ENCODE data around the gene IL13RA1. TPM values are rescaled to one million over a fixed set of nuclear protein-coding genes. Genes with fewer than 3 reads are reported as not detected.
A peak's percentile ranks its signal among the peaks of the same experiment; 100 is the strongest.

Gene IL13RA1
- polyA plus RNA-seq (2013, experiment 1 of 2) = 61.7 TPM
- polyA plus RNA-seq (2013, experiment 2 of 2) = 63.3 TPM

GRCh38 chrX:118726887-118727685, at the start of gene IL13RA1:
Gene IL13RA1 (plus strand): TSS chrX:118727606. CDS start chrX:118727639, 33 bp downstream.
- H2BK5ac ChIP-seq (ENCODE audit: low read depth, low read length, poor library complexity, severe bottlenecking) = peak within 1 kb of the TSS; percentile 84
- peak within 1 kb of the TSS; percentile 16 to 81 for H3K4ac ChIP-seq (ENCODE audit: low read depth in 1 of 2, low read length in 2 of 2)
- peak within 1 kb of the TSS; percentile 83 to 88 for H3K18ac ChIP-seq (ENCODE audit: low read depth in 1 of 2, low read length in 2 of 2)
- H3K36me3 ChIP-seq (ENCODE audit: control insufficient read depth in 1 of 2, insufficient read depth in 2 of 2, low read depth in 1 of 2, low read length in 2 of 2) = no peaks in the 10 kb centered on the region
- peak within 1 kb of the TSS; percentile 80 for H2BK15ac ChIP-seq (ENCODE audit: low read depth, poor library complexity, severe bottlenecking)
- H3K23ac ChIP-seq (ENCODE audit: low read length in 2 of 2) = no peak within 1 kb of the TSS
- H2AK5ac ChIP-seq (ENCODE audit: low read length, severe bottlenecking) = no peak within 1 kb of the TSS
- peak within 1 kb of the TSS in 1 of 2 experiments; percentile 83 for H2BK12ac ChIP-seq (ENCODE audit: low read length in 2 of 2)
- H3K14ac ChIP-seq (ENCODE audit: low read length in 2 of 2) = no peak within 1 kb of the TSS
- H3K9ac ChIP-seq (ENCODE audit: low read length) = peak within 1 kb of the TSS; percentile 85
- peak within 1 kb of the TSS; percentile 68 for H4K91ac ChIP-seq (ENCODE audit: low read length)
- H3K27ac ChIP-seq (ENCODE audit: low read length, poor library complexity, severe bottlenecking) = peak within 1 kb of the TSS; percentile 83
- 5% methylated on average over 20 of the region's 56 CpGs for WGBS
- H3K4me3 ChIP-seq (ENCODE audit: insufficient read depth in 1 of 2, low read depth in 1 of 2, low read length in 2 of 2) = peak within 1 kb of the TSS; percentile 69 to 83
- peak within 1 kb of the TSS; percentile 79 for H2BK120ac ChIP-seq (ENCODE audit: low read depth, low read length)
- H3K79me1 ChIP-seq (replicated peaks; ENCODE audit: low read length, poor library complexity, severe bottlenecking) = no peaks in the 10 kb centered on the region
- H4K8ac ChIP-seq (ENCODE audit: low read length) = peak within 1 kb of the TSS; percentile 23
- H3K9me3 ChIP-seq (ENCODE audit: control insufficient read depth, low read length) = no peaks in the 10 kb centered on the region
- no peaks in the 10 kb centered on the region for H3K27me3 ChIP-seq (ENCODE audit: control insufficient read depth in 1 of 2, insufficient read depth in 1 of 2, low read length in 2 of 2)
- peaks cover 8% of the 10 kb centered on the region for H3K4me1 ChIP-seq (ENCODE audit: control insufficient read depth, insufficient read depth, low read depth, low read length)
- no peak within 1 kb of the TSS for H2AFZ ChIP-seq (ENCODE audit: low read depth, low read length)
- H3K4me2 ChIP-seq (ENCODE audit: low read length, poor library complexity, severe bottlenecking) = peak within 1 kb of the TSS; percentile 65
- DNase-seq = peak; percentile 83

GRCh38 chrX:118679290-118679689, 48.1 kb upstream of the IL13RA1 start:
- Histone ChIP-seq H3K27me3 (ENCODE audit: control insufficient read depth in 1 of 2, insufficient read depth in 1 of 2, low read length in 2 of 2) (peaks cover 0 to 4% of the 10 kb centered on the region in 2 experiments), H2AK5ac (ENCODE audit: low read length, severe bottlenecking) (no peak overlapping the region), H2BK15ac (ENCODE audit: low read depth, poor library complexity, severe bottlenecking) (no peak overlapping the region), H3K27ac (ENCODE audit: low read length, poor library complexity, severe bottlenecking) (no peak overlapping the region), H3K9ac (ENCODE audit: low read length) (no peak overlapping the region), H2BK5ac (ENCODE audit: low read depth, low read length, poor library complexity, severe bottlenecking) (no peak overlapping the region), H3K4ac (ENCODE audit: low read depth in 1 of 2, low read length in 2 of 2) (no peak overlapping the region), H2BK120ac (ENCODE audit: low read depth, low read length) (no peak overlapping the region), H3K4me2 (ENCODE audit: low read length, poor library complexity, severe bottlenecking) (no peak overlapping the region), H2AFZ (ENCODE audit: low read depth, low read length) (no peak overlapping the region), H3K14ac (ENCODE audit: low read length in 2 of 2) (no peak overlapping the region), H3K18ac (ENCODE audit: low read depth in 1 of 2, low read length in 2 of 2) (no peak overlapping the region), H3K23ac (ENCODE audit: low read length in 2 of 2) (no peak overlapping the region), H2BK12ac (ENCODE audit: low read length in 2 of 2) (no peak overlapping the region), H4K8ac (ENCODE audit: low read length) (no peak overlapping the region), H3K36me3 (ENCODE audit: control insufficient read depth in 1 of 2, insufficient read depth in 2 of 2, low read depth in 1 of 2, low read length in 2 of 2) (peaks cover 0 to 59% of the 10 kb centered on the region in 2 experiments), H4K91ac (ENCODE audit: low read length) (no peak overlapping the region), H3K79me1 (replicated peaks; ENCODE audit: low read length, poor library complexity, severe bottlenecking) (no peaks in the 10 kb centered on the region), H3K9me3 (ENCODE audit: control insufficient read depth, low read length) (no peaks in the 10 kb centered on the region), H3K4me1 (ENCODE audit: control insufficient read depth, insufficient read depth, low read depth, low read length) (no peaks in the 10 kb centered on the region), H3K4me3 (ENCODE audit: insufficient read depth in 1 of 2, low read depth in 1 of 2, low read length in 2 of 2) (no peak overlapping the region)
- no peak for DNase-seq
- no CpG with 5 or more reads among the region's 1 CpG for WGBS

GRCh38 chrX:118682258-118683014, 45.0 kb upstream of the IL13RA1 start:
- no peak overlapping the region for H3K4me3 ChIP-seq (ENCODE audit: insufficient read depth in 1 of 2, low read depth in 1 of 2, low read length in 2 of 2)

GRCh38 chrX:118685393-118685792, 42.0 kb upstream of the IL13RA1 start:
- H3K9me3 ChIP-seq (ENCODE audit: control insufficient read depth, low read length) = no peaks in the 10 kb centered on the region
- 97% methylated on average over 2 of the region's 3 CpGs for WGBS
- no peak for DNase-seq
- no peak overlapping the region for H4K91ac ChIP-seq (ENCODE audit: low read length)
- no peak overlapping the region for H3K18ac ChIP-seq (ENCODE audit: low read depth in 1 of 2, low read length in 2 of 2)
- no peak overlapping the region for H2BK12ac ChIP-seq (ENCODE audit: low read length in 2 of 2)
- no peak overlapping the region for H3K4me3 ChIP-seq (ENCODE audit: insufficient read depth in 1 of 2, low read depth in 1 of 2, low read length in 2 of 2)
- no peak overlapping the region for H3K4ac ChIP-seq (ENCODE audit: low read depth in 1 of 2, low read length in 2 of 2)
- peaks cover 0 to 4% of the 10 kb centered on the region in 2 experiments for H3K27me3 ChIP-seq (ENCODE audit: control insufficient read depth in 1 of 2, insufficient read depth in 1 of 2, low read length in 2 of 2)
- no peak overlapping the region for H2BK15ac ChIP-seq (ENCODE audit: low read depth, poor library complexity, severe bottlenecking)
- peaks cover 0 to 33% of the 10 kb centered on the region in 2 experiments for H3K36me3 ChIP-seq (ENCODE audit: control insufficient read depth in 1 of 2, insufficient read depth in 2 of 2, low read depth in 1 of 2, low read length in 2 of 2)
- no peak overlapping the region for H2BK120ac ChIP-seq (ENCODE audit: low read depth, low read length)
- no peak overlapping the region for H4K8ac ChIP-seq (ENCODE audit: low read length)
- H2BK5ac ChIP-seq (ENCODE audit: low read depth, low read length, poor library complexity, severe bottlenecking) = no peak overlapping the region
- no peaks in the 10 kb centered on the region for H3K79me1 ChIP-seq (replicated peaks; ENCODE audit: low read length, poor library complexity, severe bottlenecking)
- H3K27ac ChIP-seq (ENCODE audit: low read length, poor library complexity, severe bottlenecking) = no peak overlapping the region
- H2AK5ac ChIP-seq (ENCODE audit: low read length, severe bottlenecking) = no peak overlapping the region
- H3K4me1 ChIP-seq (ENCODE audit: control insufficient read depth, insufficient read depth, low read depth, low read length) = no peaks in the 10 kb centered on the region
- no peak overlapping the region for H2AFZ ChIP-seq (ENCODE audit: low read depth, low read length)
- no peak overlapping the region for H3K23ac ChIP-seq (ENCODE audit: low read length in 2 of 2)
- H3K4me2 ChIP-seq (ENCODE audit: low read length, poor library complexity, severe bottlenecking) = no peak overlapping the region
- H3K9ac ChIP-seq (ENCODE audit: low read length) = no peak overlapping the region
- H3K14ac ChIP-seq (ENCODE audit: low read length in 2 of 2) = no peak overlapping the region

More at GRCh38 chrX:118682258-118683014, 45.0 kb upstream of the IL13RA1 start:
- no peak overlapping the region for H2AFZ ChIP-seq (ENCODE audit: low read depth, low read length)
- no peak overlapping the region for H3K4ac ChIP-seq (ENCODE audit: low read depth in 1 of 2, low read length in 2 of 2)
- no peak overlapping the region for H4K8ac ChIP-seq (ENCODE audit: low read length)
- no peak overlapping the region for H2BK120ac ChIP-seq (ENCODE audit: low read depth, low read length)
- 83% methylated on average over 1 of the region's 2 CpGs for WGBS
- H2AK5ac ChIP-seq (ENCODE audit: low read length, severe bottlenecking) = no peak overlapping the region
- H3K4me2 ChIP-seq (ENCODE audit: low read length, poor library complexity, severe bottlenecking) = no peak overlapping the region
- H3K14ac ChIP-seq (ENCODE audit: low read length in 2 of 2) = no peak overlapping the region
- no peaks in the 10 kb centered on the region for H3K4me1 ChIP-seq (ENCODE audit: control insufficient read depth, insufficient read depth, low read depth, low read length)
- DNase-seq = no peak
- H3K27me3 ChIP-seq (ENCODE audit: control insufficient read depth in 1 of 2, insufficient read depth in 1 of 2, low read length in 2 of 2) = peaks cover 0 to 4% of the 10 kb centered on the region in 2 experiments
- H2BK15ac ChIP-seq (ENCODE audit: low read depth, poor library complexity, severe bottlenecking) = no peak overlapping the region
- H3K18ac ChIP-seq (ENCODE audit: low read depth in 1 of 2, low read length in 2 of 2) = no peak overlapping the region
- H2BK12ac ChIP-seq (ENCODE audit: low read length in 2 of 2) = no peak overlapping the region
- no peak overlapping the region for H4K91ac ChIP-seq (ENCODE audit: low read length)
- no peak overlapping the region for H3K9ac ChIP-seq (ENCODE audit: low read length)
- H3K27ac ChIP-seq (ENCODE audit: low read length, poor library complexity, severe bottlenecking) = no peak overlapping the region
- peaks cover 0 to 40% of the 10 kb centered on the region in 2 experiments for H3K36me3 ChIP-seq (ENCODE audit: control insufficient read depth in 1 of 2, insufficient read depth in 2 of 2, low read depth in 1 of 2, low read length in 2 of 2)
- H2BK5ac ChIP-seq (ENCODE audit: low read depth, low read length, poor library complexity, severe bottlenecking) = no peak overlapping the region
- H3K79me1 ChIP-seq (replicated peaks; ENCODE audit: low read length, poor library complexity, severe bottlenecking) = no peaks in the 10 kb centered on the region
- no peaks in the 10 kb centered on the region for H3K9me3 ChIP-seq (ENCODE audit: control insufficient read depth, low read length)
- no peak overlapping the region for H3K23ac ChIP-seq (ENCODE audit: low read length in 2 of 2)
